HL-60 (cell line): ENCODE results near the gene RPS16.

ENCODE experiments used
- DNase-seq, 2 experiments: peaks; one replicate each; pipeline ENCODE4 v3.0.0-alpha.2; 2010 to 2020; ENCODE audit warnings: low read depth in 1 of 2, low spot score in 1 of 2
- H3K27ac ChIP-seq: fragments of 250-450 bp; sonication (Bioruptor Pico); replicated peaks from 2 replicates; pipeline ENCODE4 v1.5.1; 2020; ENCODE audit warnings: mild to moderate bottlenecking, moderate library complexity
- H3K27me3 ChIP-seq: fragments of 250-450 bp; sonication (Bioruptor Pico); 2 replicates; pipeline ENCODE4 v1.5.1; 2021; ENCODE audit warnings: mild to moderate bottlenecking, moderate library complexity; ENCODE audit not compliant: insufficient read depth, poor library complexity, severe bottlenecking
- H3K4me3 ChIP-seq: replicated peaks from 2 replicates; pipeline ENCODE4 v1.5.1; 2011; ENCODE audit warnings: mild to moderate bottlenecking, control low read depth, low read length; ENCODE audit not compliant: insufficient read depth
- CTCF ChIP-seq: IDR thresholded peaks from one replicate; pipeline ENCODE4 v1.5.1; 2011; ENCODE audit warnings: low read length, control low read depth, inconsistent platforms; ENCODE audit not compliant: insufficient read depth
- GABPA ChIP-seq: IDR thresholded peaks from 2 replicates; pipeline ENCODE4 v1.6.1; 2012; ENCODE audit warnings: low read depth
- POLR2AphosphoS5 ChIP-seq: IDR thresholded peaks from 2 replicates; pipeline ENCODE4 v1.6.1; 2012; ENCODE audit warnings: low read depth
- REST ChIP-seq: IDR thresholded peaks from 2 replicates; pipeline ENCODE4 v1.6.1; 2012; ENCODE audit warnings: low read depth; ENCODE audit not compliant: insufficient replicate concordance
- SPI1 ChIP-seq: IDR thresholded peaks from 2 replicates; pipeline ENCODE4 v1.6.1; 2012; ENCODE audit warnings: low read depth, mild to moderate bottlenecking, borderline replicate concordance

Gene RPS16

GRCh38 chr19:39444598-39445195 lies 8.9 kb upstream of the RPS16 start:
- H3K4me3 ChIP-seq: peak overlapping the region; percentile 81
- DNase-seq: no peak
- no peak for TF ChIP-seq CTCF
- TF ChIP-seq POLR2AphosphoS5: no peak
- TF ChIP-seq REST: no peak
- TF ChIP-seq GABPA: no peak
- H3K27me3 ChIP-seq: no peaks in the 10 kb centered on the region
- peak overlapping the region; percentile 78 for H3K27ac ChIP-seq

GRCh38 chr19:39438270-39438934 lies 2.7 kb upstream of the RPS16 start:
- no peak for DNase-seq
- Histone ChIP-seq H3K27me3 (no peaks in the 10 kb centered on the region), H3K4me3 (no peak overlapping the region), H3K27ac (no peak overlapping the region)
- TF ChIP-seq POLR2AphosphoS5 (no peak), SPI1 (no peak), CTCF (no peak), GABPA (no peak), REST (no peak)

DNA sequence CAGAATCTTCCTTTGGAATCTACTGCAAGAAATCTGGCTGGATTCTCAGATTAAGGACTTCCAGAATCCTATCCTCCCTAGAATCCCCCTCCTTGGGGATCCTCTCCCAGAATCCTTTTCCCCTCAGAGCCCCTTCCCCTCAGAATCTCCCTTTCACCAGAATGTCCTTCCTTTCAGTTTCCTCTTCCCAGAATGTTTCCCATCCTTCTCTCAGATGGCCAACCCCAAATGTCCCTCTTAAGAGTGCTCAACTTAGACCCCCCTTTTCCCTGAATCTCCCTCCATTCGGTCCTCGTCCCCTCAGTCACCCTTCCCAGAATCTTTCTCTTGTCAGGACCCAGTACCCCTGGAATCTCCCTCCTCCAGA lies 584 bp upstream of the RPS16 start:
- TF ChIP-seq REST: no peak
- no peak for TF ChIP-seq SPI1
- TF ChIP-seq GABPA: no peak
- no peak for TF ChIP-seq CTCF
- TF ChIP-seq POLR2AphosphoS5: no peak
- no peak for DNase-seq
- peak overlapping the region; percentile 88 for H3K27ac ChIP-seq
- no peaks in the 10 kb centered on the region for H3K27me3 ChIP-seq
- H3K4me3 ChIP-seq: peak overlapping the region; percentile 46
